ENCODE data around the gene TMEM187. TPM values are rescaled to one million over a fixed set of nuclear protein-coding genes. Genes with fewer than 3 reads are reported as not detected.

Gene TMEM187
- total and polyA plus RNA-seq, 10 of the 15 experiments (the other 5 are each of a cell fraction or from before 2014, with no cell fraction given), result 0.45 to 8.5 (median 4.1) TPM

DNA sequence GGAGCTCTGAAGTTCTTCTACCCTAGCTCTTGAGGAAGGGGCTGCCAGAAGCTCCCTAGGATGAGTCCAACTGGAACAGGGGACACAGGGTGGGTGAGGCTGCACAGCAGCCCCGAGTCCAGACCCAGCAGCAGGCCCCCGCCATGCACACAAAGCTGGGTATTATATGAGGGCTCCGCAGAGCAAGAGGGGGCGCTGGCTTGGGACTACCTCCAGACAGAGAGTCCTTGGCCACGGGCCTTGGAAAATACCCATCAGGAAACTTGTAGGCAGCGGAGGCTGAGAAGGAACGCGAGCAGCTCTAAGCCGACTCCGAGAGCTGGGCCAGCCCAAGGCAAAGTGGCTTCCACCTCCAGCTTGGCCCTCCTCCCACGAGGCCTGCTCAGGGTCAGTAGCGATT lies 9.0 kb upstream of the TMEM187 start:
- Histone ChIP-seq H3K79me2 (ENCODE audit: control insufficient read depth, insufficient read depth, low read length) (peaks cover 43% of the 10 kb centered on the region), H3K27ac (ENCODE audit: control insufficient read depth, insufficient read depth) (no peak overlapping the region), H3K9ac (ENCODE audit: control insufficient read depth, insufficient read depth, low read length) (no peak overlapping the region), H3K4me2 (ENCODE audit: control insufficient read depth, insufficient read depth) (no peak overlapping the region), H3K36me3 (ENCODE audit: control insufficient read depth in 2 of 2, insufficient read depth in 2 of 2, low read length in 1 of 2) (peaks cover 12 to 44% of the 10 kb centered on the region in 2 experiments), H2AFZ (ENCODE audit: control insufficient read depth, low read depth, low read length) (no peak overlapping the region), H3K4me3 (no peak overlapping the region), H3K4me1 (ENCODE audit: control insufficient read depth, insufficient read depth, low read length) (peaks cover 9% of the 10 kb centered on the region), H4K20me1 (ENCODE audit: control insufficient read depth, insufficient read depth) (no peaks in the 10 kb centered on the region; the same call in 1 of the 2 replicates), H3K9me3 (replicated peaks; ENCODE audit: control insufficient read depth, insufficient read depth, low read length) (no peaks in the 10 kb centered on the region), H3K27me3 (replicated peaks in 1 of 2; ENCODE audit: control insufficient read depth in 2 of 2, insufficient read depth in 2 of 2, low read length in 1 of 2) (no peaks in the 10 kb centered on the region)
- 91% methylated on average over 12 of the region's 12 CpGs for WGBS (ENCODE audit: insufficient coverage, insufficient replicate concordance, low lambda C conversion rate, missing lambda C conversion rate)
- ChIA-PET SMC1A (ENCODE audit: uncharacterized antibody, unreplicated experiment) (no interaction called here), POLR2A (interaction anchor here (0.6 kb wide), 1 partner anchor 44 kb away, joined by 4 read pairs; no protein-coding TSS in a partner anchor), RAD21 (ENCODE audit: unreplicated experiment) (no interaction called here), CTCF (interaction anchor here (5.4 kb wide), 1 partner anchor 17 kb away, joined by 40 read pairs; no protein-coding TSS in a partner anchor)
- intact Hi-C loops (cut with micrococcal nuclease; ENCODE audit: unreplicated experiment) (no loop called here), in situ Hi-C loops (cut with MboI) (loop anchor here (5.0 to 10.0 kb wide), 2 partner anchors 201 to 1009 kb away; partner anchors contain the start of gene PLXNB3)
- DNase-seq (ENCODE audit: low read depth, low spot score) (no peak), ATAC-seq (no peak), FAIRE-seq (no peak)
- no TSS peak for BruUV-seq (replicated peaks)
- TF ChIP-seq EED (IDR thresholded peaks at IDR 0.05; ENCODE audit: low read depth) (no peak), SP1 (IDR thresholded peaks at IDR 0.05; ENCODE audit: low read depth, low read length) (no peak), MYC (IDR thresholded peaks at IDR 0.05; ENCODE audit: insufficient read depth, insufficient read length, insufficient replicate concordance, low read length, severe bottlenecking) (no peak)

GRCh38 chrX:153964105-153964504 lies 8.4 kb upstream of the TMEM187 start:
- H3K9me3 ChIP-seq (replicated peaks; ENCODE audit: control insufficient read depth, insufficient read depth, low read length), result no peaks in the 10 kb centered on the region
- peaks cover 9% of the 10 kb centered on the region for H3K4me1 ChIP-seq (ENCODE audit: control insufficient read depth, insufficient read depth, low read length)
- H2AFZ ChIP-seq (ENCODE audit: control insufficient read depth, low read depth, low read length), result no peak overlapping the region
- no peak overlapping the region for H3K4me3 ChIP-seq
- in situ Hi-C loops (cut with MboI) (loop anchor here (5.0 to 10.0 kb wide), 2 partner anchors 202 to 1009 kb away; partner anchors contain the start of gene PLXNB3), intact Hi-C loops (cut with micrococcal nuclease; ENCODE audit: unreplicated experiment) (no loop called here)
- peaks cover 48% of the 10 kb centered on the region for H3K79me2 ChIP-seq (ENCODE audit: control insufficient read depth, insufficient read depth, low read length)
- H3K36me3 ChIP-seq (ENCODE audit: control insufficient read depth in 2 of 2, insufficient read depth in 2 of 2, low read length in 1 of 2), result peaks cover 12 to 40% of the 10 kb centered on the region in 2 experiments
- FAIRE-seq, result no peak
- DNase-seq (ENCODE audit: low read depth, low spot score), result no peak
- no TSS peak for BruUV-seq (replicated peaks)
- no peak overlapping the region for H3K9ac ChIP-seq (ENCODE audit: control insufficient read depth, insufficient read depth, low read length)
- CTCF ChIA-PET, result interaction anchor here (5.4 kb wide), 1 partner anchor 17 kb away, joined by 40 read pairs; no protein-coding TSS in a partner anchor
- no peak for TF ChIP-seq ESRRA (IDR thresholded peaks at IDR 0.05; ENCODE audit: low read length)
- no peak for TF ChIP-seq FOXM1 (IDR thresholded peaks at IDR 0.05; ENCODE audit: low read depth, low read length)
- TF ChIP-seq RELA (IDR thresholded peaks at IDR 0.05; ENCODE audit: borderline replicate concordance, partially characterized antibody), result no peak
- no peak for TF ChIP-seq KDM1A (IDR thresholded peaks at IDR 0.05; ENCODE audit: borderline replicate concordance)
- TF ChIP-seq IRF5 (IDR thresholded peaks at IDR 0.05; ENCODE audit: borderline replicate concordance), result no peak
- no peak for TF ChIP-seq TAF1 (IDR thresholded peaks at IDR 0.05; ENCODE audit: borderline replicate concordance, low read depth, low read length)
- ATAC-seq, result no peak
- no peaks in the 10 kb centered on the region for H3K27me3 ChIP-seq (replicated peaks in 1 of 2; ENCODE audit: control insufficient read depth in 2 of 2, insufficient read depth in 2 of 2, low read length in 1 of 2)
- no peak overlapping the region for H3K27ac ChIP-seq (ENCODE audit: control insufficient read depth, insufficient read depth)
- SMC1A ChIA-PET (ENCODE audit: uncharacterized antibody, unreplicated experiment), result no interaction called here
- WGBS (ENCODE audit: insufficient coverage, insufficient replicate concordance, low lambda C conversion rate, missing lambda C conversion rate), result 93% methylated on average over 12 of the region's 14 CpGs
- H3K4me2 ChIP-seq (ENCODE audit: control insufficient read depth, insufficient read depth), result no peak overlapping the region
- RAD21 ChIA-PET (ENCODE audit: unreplicated experiment), result no interaction called here
- H4K20me1 ChIP-seq (ENCODE audit: control insufficient read depth, insufficient read depth), result no peaks in the 10 kb centered on the region; the same call in 1 of the 2 replicates
- POLR2A ChIA-PET, result interaction anchor here (0.6 kb wide), 1 partner anchor 44 kb away, joined by 4 read pairs; no protein-coding TSS in a partner anchor

Measured in GM12878 (cell line).